ENCODE measurements around the gene GOSR2.

- TF ChIP-seq CTCF (IDR thresholded peaks at IDR 0.05) (no peak), POLR2A (IDR thresholded peaks at IDR 0.05) (no peak)
Measured at GRCh38 chr17:46978489-46979146, 55.7 kb downstream of the GOSR2 start.
